ENCODE measurements around the gene MPPED1. TPM values are rescaled to one million over a fixed set of nuclear protein-coding genes. Genes with fewer than 3 reads are reported as not detected.

MPPED1 gene
- total and polyA plus RNA-seq, 2 donors (not counting 3 experiments of a cell fraction or from before 2014, with no cell fraction given): not detected

DNA sequence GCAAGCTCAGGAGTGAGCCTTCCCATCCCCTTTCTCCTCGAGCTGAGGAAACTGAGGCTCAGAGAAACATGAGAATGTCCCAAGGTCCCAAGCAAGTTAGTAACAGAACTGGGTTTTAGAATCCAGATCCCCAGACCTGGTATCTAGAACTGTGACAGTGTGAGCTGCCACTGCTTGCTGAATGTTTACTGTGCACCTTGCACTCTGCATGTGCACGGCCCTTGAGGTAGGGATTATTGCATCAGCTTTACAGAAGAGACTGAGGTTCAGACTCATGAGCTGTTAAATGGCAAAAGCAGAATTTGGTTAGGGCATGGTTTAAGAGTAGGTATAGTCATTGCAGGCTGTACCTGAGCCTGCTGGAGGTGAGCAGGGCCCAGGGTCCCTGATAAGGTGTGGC is 3.8 kb upstream of the MPPED1 start:
- DNase-seq (ENCODE audit: low read depth, low spot score) (no peak), FAIRE-seq (no peak)
- Histone ChIP-seq H3K79me2 (ENCODE audit: control insufficient read depth, insufficient read depth, low read length) (no peaks in the 10 kb centered on the region), H3K4me2 (ENCODE audit: insufficient read depth, low read length) (no peak overlapping the region), H3K9ac (replicated peaks; ENCODE audit: extremely low read depth, insufficient read depth, low read length) (no peak overlapping the region), H4K20me1 (replicated peaks; ENCODE audit: control insufficient read depth, extremely low read depth, insufficient read depth, low read length) (no peaks in the 10 kb centered on the region), H3K9me3 (replicated peaks; ENCODE audit: control insufficient read depth, insufficient read depth, low read length) (no peaks in the 10 kb centered on the region), H2AFZ (ENCODE audit: low read depth, low read length) (no peak overlapping the region), H3K4me3 (replicated peaks in 1 of 3; ENCODE audit: insufficient read depth in 1 of 3, low read depth in 1 of 3, low read length in 3 of 3) (no peak overlapping the region), H3K27ac (ENCODE audit: insufficient read depth, low read depth, low read length) (no peak overlapping the region), H3K9me1 (replicated peaks; ENCODE audit: control insufficient read depth, extremely low read depth, insufficient read depth, low read length) (no peaks in the 10 kb centered on the region), H3K27me3 (ENCODE audit: control insufficient read depth in 2 of 2, insufficient read depth in 2 of 2, low read length in 2 of 2) (peaks cover 24 to 25% of the 10 kb centered on the region in 2 experiments), H3K36me3 (ENCODE audit: control insufficient read depth in 2 of 2, extremely low read depth in 1 of 2, insufficient read depth in 2 of 2, low read length in 2 of 2) (no peaks in the 10 kb centered on the region), H3K4me1 (ENCODE audit: control insufficient read depth, extremely low read depth, insufficient read depth, low read length) (no peaks in the 10 kb centered on the region)
- POLR2A ChIA-PET: no interaction called here
- CTCF ChIA-PET: interaction anchor here (1.1 kb wide), 1 partner anchor 477 kb away, joined by 3 read pairs; no protein-coding TSS in a partner anchor
- no TSS peak for BruUV-seq (replicated peaks)
- dilution Hi-C loops (cut with MboI; ENCODE audit: extremely low pct_ligation_motif_present, low sequenced_read_pairs): no loop called here
- TF ChIP-seq, protein P1, sequence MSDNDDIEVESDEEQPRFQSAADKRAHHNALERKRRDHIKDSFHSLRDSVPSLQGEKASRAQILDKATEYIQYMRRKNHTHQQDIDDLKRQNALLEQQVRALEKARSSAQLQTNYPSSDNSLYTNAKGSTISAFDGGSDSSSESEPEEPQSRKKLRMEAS (IDR thresholded peaks at IDR 0.05; ENCODE audit: insufficient read depth, insufficient read length): no peak
- TF ChIP-seq POLR2AphosphoS5 (IDR thresholded peaks at IDR 0.05; ENCODE audit: insufficient read depth, low read depth, low read length) (no peak), EZH2 (IDR thresholded peaks at IDR 0.05; ENCODE audit: borderline replicate concordance, low read depth, low read length, severe bottlenecking) (no peak), JUN (IDR thresholded peaks at IDR 0.05; ENCODE audit: borderline replicate concordance, insufficient read depth, insufficient read length, low read depth) (no peak), POLR2A (IDR thresholded peaks at IDR 0.05; ENCODE audit: low read depth, low read length) (no peak), FOS (IDR thresholded peaks at IDR 0.05; ENCODE audit: borderline replicate concordance, insufficient read depth, low read length) (no peak), MYC (IDR thresholded peaks at IDR 0.05; ENCODE audit: low read depth, low read length) (no peak)
- TF ChIP-seq, protein P2, sequence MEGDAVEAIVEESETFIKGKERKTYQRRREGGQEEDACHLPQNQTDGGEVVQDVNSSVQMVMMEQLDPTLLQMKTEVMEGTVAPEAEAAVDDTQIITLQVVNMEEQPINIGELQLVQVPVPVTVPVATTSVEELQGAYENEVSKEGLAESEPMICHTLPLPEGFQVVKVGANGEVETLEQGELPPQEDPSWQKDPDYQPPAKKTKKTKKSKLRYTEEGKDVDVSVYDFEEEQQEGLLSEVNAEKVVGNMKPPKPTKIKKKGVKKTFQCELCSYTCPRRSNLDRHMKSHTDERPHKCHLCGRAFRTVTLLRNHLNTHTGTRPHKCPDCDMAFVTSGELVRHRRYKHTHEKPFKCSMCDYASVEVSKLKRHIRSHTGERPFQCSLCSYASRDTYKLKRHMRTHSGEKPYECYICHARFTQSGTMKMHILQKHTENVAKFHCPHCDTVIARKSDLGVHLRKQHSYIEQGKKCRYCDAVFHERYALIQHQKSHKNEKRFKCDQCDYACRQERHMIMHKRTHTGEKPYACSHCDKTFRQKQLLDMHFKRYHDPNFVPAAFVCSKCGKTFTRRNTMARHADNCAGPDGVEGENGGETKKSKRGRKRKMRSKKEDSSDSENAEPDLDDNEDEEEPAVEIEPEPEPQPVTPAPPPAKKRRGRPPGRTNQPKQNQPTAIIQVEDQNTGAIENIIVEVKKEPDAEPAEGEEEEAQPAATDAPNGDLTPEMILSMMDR (IDR thresholded peaks at IDR 0.05; ENCODE audit: extremely low read depth in 1 of 2, insufficient read depth in 1 of 2, low read depth in 1 of 2, low read length in 2 of 2): no peak
- intact Hi-C loops (cut with micrococcal nuclease): no loop called here
